Body of pancreas (tissue), 4 donors: ENCODE data around the gene KCP. TPM values are rescaled to one million over a fixed set of nuclear protein-coding genes. Genes with fewer than 3 reads are reported as not detected.

Experiments used
- ATAC-seq: fragments of 150-250 bp; one replicate; pipeline ENCODE4 v1.9.1; 2016
- DNase-seq, 4 donors: peaks; one replicate each; pipeline ENCODE4 v3.0.0-alpha.2; 2019
- H3K27ac ChIP-seq, 4 donors: fragments of 200-600 bp; sonication (generic); 1 replicate in 3 of 4; 2 replicates in 1 of 4; pipeline versions ENCODE4 v1.5.1 to v1.6.1; 2016 to 2019; ENCODE audit warnings: mild to moderate bottlenecking in 1 of 4, mixed read lengths in 1 of 4, moderate library complexity in 1 of 4
- H3K27me3 ChIP-seq, 2 donors: fragments of 200-600 bp; sonication (generic); one replicate each; pipeline ENCODE4 v1.6.0; 2016; ENCODE audit warnings: mild to moderate bottlenecking in 1 of 2
- H3K36me3 ChIP-seq, 2 donors: fragments of 200-600 bp; sonication (generic); replicated peaks in 1 of 2; 2 replicates each; pipeline ENCODE4 v1.5.1; 2016; ENCODE audit warnings: low read depth in 2 of 2; ENCODE audit not compliant: insufficient read depth in 1 of 2
- H3K4me1 ChIP-seq: fragments of 200-600 bp; sonication (generic); one replicate; pipeline ENCODE4 v1.6.0; 2016
- H3K4me3 ChIP-seq, 2 donors: fragments of 200-600 bp; sonication (generic); 1 replicate in 1 of 2; 2 replicates in 1 of 2; pipeline ENCODE4 v1.5.1; 2016 to 2019
- H3K9me3 ChIP-seq, 3 donors: fragments of 200-600 bp; sonication (generic); 1 replicate in 2 of 3; 2 replicates in 1 of 3; pipeline ENCODE4 v1.5.1; 2016
- CTCF ChIP-seq, 7 experiments: fragments of 450-650 bp in 4 of 7; fragments of 200-600 bp in 3 of 7; sonication (generic) in 3 of 7; IDR thresholded peaks; one replicate each; pipeline ENCODE4 v1.5.1; 2016 to 2019; ENCODE audit warnings: antibody characterized with exemption in 7 of 7
- POLR2A ChIP-seq, 3 donors: fragments of 450-650 bp; IDR thresholded peaks; one replicate each; pipeline ENCODE4 v1.6.1; 2016; ENCODE audit warnings: antibody characterized with exemption in 3 of 3, mild to moderate bottlenecking in 2 of 3
- WGBS, 2 donors: methylation state at CpG; one replicate each; pipeline ENCODE4 v1.1.5; 2017; 5-methylcytosine and 5-hydroxymethylcytosine counted together
- intact Hi-C: fragments of 100-400 bp; cut with DNase I; formaldehyde crosslinking; loops from one replicate; pipeline ENCODE4 v1.15.1; 2023
- total RNA-seq, 2 donors: library from RNA; depleted of rRNA; stranded (reverse); fragments of >200 nt; gene quantifications; one replicate each; pipeline ENCODE4 v1.1.0, GENCODE V29; 2016

Gene KCP
- total RNA-seq, 2 donors from 2014 or later = 0.33 TPM; not detected in 1

GRCh38 chr7:128830231-128831177 is 80.0 kb downstream of the KCP start, which contains the start of gene FLNC:
Gene FLNC, plus strand, starts transcription at chr7:128830406. Its CDS starts 232 bp downstream, at chr7:128830638.
- Histone ChIP-seq H3K9me3 (no peaks in the 10 kb centered on the region), H3K36me3 (no peaks in the 10 kb centered on the region), H3K27me3 (peaks cover 0 to 11% of the 10 kb centered on the region in 2 donors), H3K27ac (no peak within 1 kb of the TSS), H3K4me3 (peak within 1 kb of the TSS in 1 of 2 donors; percentile 30), H3K4me1 (peaks cover 16% of the 10 kb centered on the region)
- WGBS, 2 donors = 3 to 12% methylated on average over 17 to 96 of the region's 109 CpGs
- intact Hi-C loops = no loop called here
- ATAC-seq (peak; percentile 65), DNase-seq (peak; percentile 30 to 61 (median 44))
- TF ChIP-seq CTCF (IDR thresholded peaks at IDR 0.05) (no peak), POLR2A (IDR thresholded peaks at IDR 0.05) (no peak)

GRCh38 chr7:128829391-128830166 is 80.9 kb downstream of the KCP start:
- WGBS, 2 donors = 27 to 33% methylated on average over 9 to 11 of the region's 13 CpGs
- H3K4me3 ChIP-seq = no peak overlapping the region
- TF ChIP-seq CTCF (IDR thresholded peaks at IDR 0.05) = no peak
- no peak for TF ChIP-seq POLR2A (IDR thresholded peaks at IDR 0.05)
- ATAC-seq (no peak), DNase-seq (peak in 3 of 4 donors; percentile 19 to 51 (median 51))
- no peaks in the 10 kb centered on the region for H3K9me3 ChIP-seq
- H3K27me3 ChIP-seq = peaks cover 0 to 11% of the 10 kb centered on the region in 2 donors
- intact Hi-C loops = no loop called here
- H3K27ac ChIP-seq = no peak overlapping the region
- H3K4me1 ChIP-seq = peaks cover 16% of the 10 kb centered on the region
- H3K36me3 ChIP-seq = no peaks in the 10 kb centered on the region

GRCh38 chr7:128827971-128828711 is 82.4 kb downstream of the KCP start:
- no peaks in the 10 kb centered on the region for H3K9me3 ChIP-seq
- H3K4me1 ChIP-seq = peaks cover 16% of the 10 kb centered on the region
- intact Hi-C loops = no loop called here
- peaks cover 0 to 11% of the 10 kb centered on the region in 2 donors for H3K27me3 ChIP-seq
- WGBS, 2 donors = 76 to 84% methylated on average over 9 of the region's 10 CpGs
- H3K4me3 ChIP-seq = no peak overlapping the region
- H3K36me3 ChIP-seq = no peaks in the 10 kb centered on the region
- no peak overlapping the region for H3K27ac ChIP-seq
- TF ChIP-seq POLR2A (IDR thresholded peaks at IDR 0.05) (no peak), CTCF (IDR thresholded peaks at IDR 0.05) (no peak)
- DNase-seq (no peak), ATAC-seq (no peak)

GRCh38 chr7:128827248-128827958 is 83.1 kb downstream of the KCP start:
- ATAC-seq = no peak

More at GRCh38 chr7:128827248-128827958, 83.1 kb downstream of the KCP start:
- TF ChIP-seq POLR2A (IDR thresholded peaks at IDR 0.05) (no peak), CTCF (IDR thresholded peaks at IDR 0.05) (no peak)
- intact Hi-C loops = no loop called here
- Histone ChIP-seq H3K9me3 (no peaks in the 10 kb centered on the region), H3K4me3 (no peak overlapping the region), H3K4me1 (peaks cover 16% of the 10 kb centered on the region), H3K27ac (no peak overlapping the region), H3K36me3 (no peaks in the 10 kb centered on the region), H3K27me3 (peaks cover 0 to 11% of the 10 kb centered on the region in 2 donors)
- 91 to 95% methylated on average over 3 to 17 of the region's 17 CpGs for WGBS, 2 donors
- no peak for DNase-seq
